Keratinocyte (primary cell): Measurements from ENCODE around the gene FSD2. TPM values are rescaled to one million over a fixed set of nuclear protein-coding genes. Genes with fewer than 3 reads are reported as not detected.

ENCODE experiments used
- DNase-seq: peaks from one replicate; pipeline ENCODE4 v3.0.0-alpha.2; 2011; ENCODE audit warnings: low read depth, missing footprints, low spot score
- FAIRE-seq: peaks from 2 replicates; lab custom pipeline; 2011; peaks lifted over from hg19 to GRCh38; lab: Jason Lieb, UNC
- H2AFZ ChIP-seq: 2 replicates; pipeline ENCODE4 v1.6.0; 2012; ENCODE audit warnings: low read length, control low read depth, inconsistent platforms; ENCODE audit not compliant: control insufficient read depth
- H3K27ac ChIP-seq: 2 replicates; pipeline ENCODE4 v1.5.1; 2011; ENCODE audit warnings: low read length; ENCODE audit not compliant: control insufficient read depth, insufficient read depth
- H3K27me3 ChIP-seq: 3 replicates; pipeline ENCODE4 v1.6.0; 2011; ENCODE audit warnings: low read length; ENCODE audit not compliant: control insufficient read depth, insufficient read depth; ENCODE audit errors: extremely low read depth
- H3K36me3 ChIP-seq, 2 experiments: 2 replicates in 1 of 2; 3 replicates in 1 of 2; pipeline ENCODE4 v1.5.1; 2011; ENCODE audit warnings: low read length in 2 of 2, mild to moderate bottlenecking in 1 of 2; ENCODE audit not compliant: control insufficient read depth in 2 of 2, insufficient read depth in 2 of 2; ENCODE audit errors: extremely low read depth in 1 of 2
- H3K4me1 ChIP-seq: 3 replicates; pipeline ENCODE4 v1.5.1; 2011; ENCODE audit warnings: low read length; ENCODE audit not compliant: control insufficient read depth, insufficient read depth; ENCODE audit errors: extremely low read depth
- H3K4me2 ChIP-seq: 3 replicates; pipeline ENCODE4 v1.6.0; 2011; ENCODE audit warnings: low read depth, low read length; ENCODE audit not compliant: control insufficient read depth, insufficient read depth; ENCODE audit errors: extremely low read depth
- H3K4me3 ChIP-seq, 3 experiments: fragments of 200-600 bp in 1 of 3; sonication (generic) in 1 of 3; 2 replicates in 2 of 3; 3 replicates in 1 of 3; pipeline ENCODE4 v1.5.1; 2011 to 2016; ENCODE audit warnings: low read length in 3 of 3, mild to moderate bottlenecking in 3 of 3, control low read depth in 2 of 3, inconsistent platforms in 1 of 3, low read depth in 1 of 3, mixed read lengths in 1 of 3, mixed run types in 1 of 3, moderate library complexity in 1 of 3; ENCODE audit not compliant: control insufficient read depth in 2 of 3, insufficient read depth in 2 of 3; ENCODE audit errors: extremely low read depth in 1 of 3
- H3K79me2 ChIP-seq: 2 replicates; pipeline ENCODE4 v1.6.0; 2012; ENCODE audit warnings: low read length; ENCODE audit not compliant: control insufficient read depth, insufficient read depth
- H3K9ac ChIP-seq: 3 replicates; pipeline ENCODE4 v1.6.0; 2011; ENCODE audit warnings: low read length; ENCODE audit not compliant: control insufficient read depth, insufficient read depth; ENCODE audit errors: extremely low read depth
- H3K9me1 ChIP-seq: 3 replicates; pipeline ENCODE4 v1.6.0; 2011; ENCODE audit warnings: low read length; ENCODE audit not compliant: control insufficient read depth, insufficient read depth; ENCODE audit errors: extremely low read depth
- H3K9me3 ChIP-seq: 2 replicates; pipeline ENCODE4 v1.5.1; 2012; ENCODE audit warnings: low read depth, low read length; ENCODE audit not compliant: control insufficient read depth
- H4K20me1 ChIP-seq: 3 replicates; pipeline ENCODE4 v1.6.0; 2011; ENCODE audit warnings: low read length; ENCODE audit not compliant: control insufficient read depth, insufficient read depth; ENCODE audit errors: extremely low read depth
- EZH2 ChIP-seq: IDR thresholded peaks from one replicate; pipeline ENCODE4 v1.6.1; 2012; ENCODE audit warnings: inconsistent platforms, mild to moderate bottlenecking, low read length, moderate library complexity
- dilution Hi-C: fragments of 300-500 bp; cut with MboI; formaldehyde crosslinking; loops from one replicate; pipeline ENCODE4 v1.7.0; 2020; ENCODE audit warnings: low sequenced_read_pairs; ENCODE audit not compliant: extremely low pct_ligation_motif_present
- polyA plus RNA-seq, 5 experiments: library from polyadenylated mRNA; depleted of rRNA in 3 of 5; stranded (reverse) in 3 of 5; stranded (forward) in 1 of 5; unstranded in 1 of 5; fragments of >200 nt; gene quantifications; 1 replicate in 1 of 5; 2 replicates in 3 of 5; 3 replicates in 1 of 5; pipeline versions ENCODE4 v1.2.1 to v1.2.3, GENCODE V29; 2011 to 2012; ENCODE audit warnings: missing spikeins in 2 of 5, low read depth in 1 of 5, low replicate concordance in 1 of 5
- TF ChIP-seq, protein P1 (sequence below), 3 experiments: IDR thresholded peaks in 1 of 3; conservative IDR thresholded peaks in 1 of 3; optimal IDR thresholded peaks in 1 of 3; 2 replicates in 2 of 3; 3 replicates in 1 of 3; pipeline versions ENCODE3 to v1.5.1; 2011; ENCODE audit warnings: low read length in 3 of 3, mild to moderate bottlenecking in 3 of 3, moderate library complexity in 2 of 3, control low read depth in 1 of 3, inconsistent platforms in 1 of 3; ENCODE audit not compliant: insufficient read depth in 2 of 3; ENCODE audit errors: extremely low read depth in 1 of 3

FSD2 gene
- polyA plus RNA-seq, 1 donor (not counting 4 experiments of a cell fraction or from before 2014, with no cell fraction given) = not detected

DNA sequence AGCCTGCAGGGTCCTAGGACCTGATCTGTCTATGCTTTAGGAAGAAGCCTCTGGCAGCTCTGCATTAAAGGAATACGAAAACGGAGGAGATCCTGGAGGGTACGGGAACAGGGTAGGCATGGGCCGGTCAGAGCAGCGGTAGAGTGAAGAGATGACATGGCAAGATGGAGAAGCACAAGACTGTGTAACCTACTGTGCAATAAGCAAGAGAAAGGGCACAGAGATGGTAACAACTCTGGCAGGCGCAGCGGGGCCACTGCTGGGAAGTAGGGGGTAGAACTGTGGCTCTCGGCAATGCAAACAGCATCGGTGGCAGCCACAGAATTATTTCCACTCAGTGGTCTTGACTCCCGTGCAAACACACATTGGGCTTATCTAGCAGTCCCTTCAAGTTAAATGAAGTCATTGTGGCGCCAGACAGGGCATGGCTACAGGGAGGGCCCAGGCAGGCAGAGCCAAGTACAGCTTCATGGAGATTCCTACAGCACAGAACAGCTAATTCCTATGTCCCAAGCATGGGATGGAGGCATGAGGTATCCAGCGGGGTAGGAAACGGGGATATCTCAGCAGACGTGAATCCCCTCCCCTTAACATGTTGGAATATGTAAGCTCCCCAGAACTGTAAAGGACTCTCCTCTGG is 32.3 kb upstream of the FSD2 start:
- H3K4me3 ChIP-seq = no peak overlapping the region
- no peak for DNase-seq
- TF ChIP-seq, protein P1, sequence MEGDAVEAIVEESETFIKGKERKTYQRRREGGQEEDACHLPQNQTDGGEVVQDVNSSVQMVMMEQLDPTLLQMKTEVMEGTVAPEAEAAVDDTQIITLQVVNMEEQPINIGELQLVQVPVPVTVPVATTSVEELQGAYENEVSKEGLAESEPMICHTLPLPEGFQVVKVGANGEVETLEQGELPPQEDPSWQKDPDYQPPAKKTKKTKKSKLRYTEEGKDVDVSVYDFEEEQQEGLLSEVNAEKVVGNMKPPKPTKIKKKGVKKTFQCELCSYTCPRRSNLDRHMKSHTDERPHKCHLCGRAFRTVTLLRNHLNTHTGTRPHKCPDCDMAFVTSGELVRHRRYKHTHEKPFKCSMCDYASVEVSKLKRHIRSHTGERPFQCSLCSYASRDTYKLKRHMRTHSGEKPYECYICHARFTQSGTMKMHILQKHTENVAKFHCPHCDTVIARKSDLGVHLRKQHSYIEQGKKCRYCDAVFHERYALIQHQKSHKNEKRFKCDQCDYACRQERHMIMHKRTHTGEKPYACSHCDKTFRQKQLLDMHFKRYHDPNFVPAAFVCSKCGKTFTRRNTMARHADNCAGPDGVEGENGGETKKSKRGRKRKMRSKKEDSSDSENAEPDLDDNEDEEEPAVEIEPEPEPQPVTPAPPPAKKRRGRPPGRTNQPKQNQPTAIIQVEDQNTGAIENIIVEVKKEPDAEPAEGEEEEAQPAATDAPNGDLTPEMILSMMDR (optimal IDR thresholded peaks at IDR 0.05 in 1 of 3, IDR thresholded peaks at IDR 0.05 in 1 of 3, conservative IDR thresholded peaks at IDR 0.05 in 1 of 3; ENCODE audit: extremely low read depth in 1 of 3, insufficient read depth in 2 of 3, low read length in 3 of 3) = no peak
- no peak for TF ChIP-seq EZH2
- peaks cover 4% of the 10 kb centered on the region for H3K4me1 ChIP-seq
- no peak overlapping the region for H3K27ac ChIP-seq
- H4K20me1 ChIP-seq = no peaks in the 10 kb centered on the region
- H3K9ac ChIP-seq = no peak overlapping the region
- H2AFZ ChIP-seq = no peak overlapping the region
- H3K36me3 ChIP-seq = peaks cover 21 to 26% of the 10 kb centered on the region in 2 experiments
- no peaks in the 10 kb centered on the region for H3K9me1 ChIP-seq
- dilution Hi-C loops = no loop called here
- H3K9me3 ChIP-seq = no peaks in the 10 kb centered on the region
- no peaks in the 10 kb centered on the region for H3K27me3 ChIP-seq
- FAIRE-seq = no peak
- H3K4me2 ChIP-seq = no peak overlapping the region
- peaks cover 3% of the 10 kb centered on the region for H3K79me2 ChIP-seq

DNA sequence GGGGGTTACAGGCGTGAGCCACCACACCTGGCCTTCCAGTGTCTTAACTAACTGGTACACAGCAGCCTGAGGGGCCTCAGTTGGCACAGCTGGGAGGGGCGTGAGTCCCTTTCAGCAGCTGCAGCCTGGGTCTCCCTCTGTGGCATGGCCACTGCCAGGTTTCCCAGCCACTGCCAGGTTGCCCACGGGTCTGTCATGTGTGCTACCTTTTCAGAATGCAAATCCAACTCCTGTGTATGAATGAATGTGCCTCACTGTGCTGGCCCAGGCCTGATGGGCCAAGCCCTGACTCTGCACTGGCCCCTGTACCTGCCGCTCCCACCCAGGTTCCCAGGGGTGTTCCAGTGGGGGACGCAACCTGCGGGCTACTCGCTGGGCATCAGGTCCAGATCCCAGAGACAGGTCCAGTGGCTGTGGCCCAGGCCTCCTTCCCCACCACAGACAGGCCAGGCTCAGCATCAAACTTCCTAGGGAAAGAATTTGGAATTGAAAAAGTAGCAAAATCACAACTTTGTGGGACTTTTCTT is 29.6 kb upstream of the FSD2 start:
- Histone ChIP-seq H3K4me2 (no peak overlapping the region), H3K27ac (no peak overlapping the region), H3K9me3 (no peaks in the 10 kb centered on the region), H2AFZ (no peak overlapping the region), H4K20me1 (peaks cover 2% of the 10 kb centered on the region), H3K79me2 (peaks cover 3% of the 10 kb centered on the region), H3K36me3 (peaks cover 26 to 32% of the 10 kb centered on the region in 2 experiments), H3K27me3 (no peaks in the 10 kb centered on the region), H3K9ac (no peak overlapping the region), H3K9me1 (no peaks in the 10 kb centered on the region), H3K4me3 (no peak overlapping the region), H3K4me1 (peaks cover 27% of the 10 kb centered on the region)
- TF ChIP-seq, protein P1 (optimal IDR thresholded peaks at IDR 0.05 in 1 of 3, IDR thresholded peaks at IDR 0.05 in 1 of 3, conservative IDR thresholded peaks at IDR 0.05 in 1 of 3; ENCODE audit: extremely low read depth in 1 of 3, insufficient read depth in 2 of 3, low read length in 3 of 3) = no peak
- no peak for TF ChIP-seq EZH2
- DNase-seq (no peak), FAIRE-seq (no peak)
- dilution Hi-C loops = no loop called here
